Left renal cortex interstitium (tissue), 4 donors: Measurements from ENCODE around the gene NPAS2. TPM values are rescaled to one million over a fixed set of nuclear protein-coding genes. Genes with fewer than 3 reads are reported as not detected.

Experiments used
- DNase-seq, 4 donors: peaks; one replicate each; pipeline ENCODE4 v3.0.0-alpha.2; 2013; ENCODE audit warnings: low read depth in 4 of 4, low spot score in 2 of 4, missing footprints in 1 of 4
- polyA plus RNA-seq, 4 donors: library from polyadenylated mRNA; unstranded; fragments of 120-200 nt; gene quantifications; one replicate each; pipeline ENCODE4 v1.2.1, GENCODE V29; 2013; ENCODE audit not compliant: insufficient read length in 4 of 4

Gene NPAS2
- polyA plus RNA-seq, 4 donors: 8.6 to 21.0 (median 13.2) TPM

- DNase-seq: no peak
Observed at GRCh38 chr2:100960688-100961087, 140.7 kb downstream of the NPAS2 start.

DNA sequence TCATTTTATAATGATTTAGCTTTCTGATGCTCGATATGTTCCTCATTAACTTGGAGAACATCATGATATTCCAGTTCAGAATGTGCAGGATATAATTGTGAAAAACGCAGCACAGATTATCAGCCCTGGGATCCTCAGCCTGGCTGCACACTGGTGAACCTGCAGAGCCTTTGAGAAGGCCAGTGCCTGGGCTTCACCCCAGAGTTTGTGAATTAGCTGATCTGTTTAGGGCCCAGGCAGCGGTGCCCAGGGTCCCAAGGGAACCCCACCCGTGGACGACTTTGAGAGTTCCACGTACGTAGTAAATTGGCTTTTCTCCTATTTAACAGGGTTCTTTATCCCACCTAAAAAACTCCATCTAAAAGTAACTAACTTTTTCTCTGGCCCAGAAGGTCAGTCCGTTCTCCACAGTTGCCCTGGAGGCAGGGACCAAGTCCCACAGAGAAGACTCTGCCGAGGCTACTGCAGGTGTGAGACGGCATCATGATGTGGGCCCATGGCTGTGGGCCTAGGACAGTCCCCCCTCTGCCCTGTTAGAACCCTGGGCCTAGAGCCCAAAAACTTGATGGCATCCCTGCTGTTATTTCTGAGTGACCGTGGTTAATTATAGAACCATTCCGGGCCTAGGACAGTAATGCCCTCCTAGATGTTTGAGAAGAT is 142.6 kb downstream of the NPAS2 start:
- no peak for DNase-seq

DNA sequence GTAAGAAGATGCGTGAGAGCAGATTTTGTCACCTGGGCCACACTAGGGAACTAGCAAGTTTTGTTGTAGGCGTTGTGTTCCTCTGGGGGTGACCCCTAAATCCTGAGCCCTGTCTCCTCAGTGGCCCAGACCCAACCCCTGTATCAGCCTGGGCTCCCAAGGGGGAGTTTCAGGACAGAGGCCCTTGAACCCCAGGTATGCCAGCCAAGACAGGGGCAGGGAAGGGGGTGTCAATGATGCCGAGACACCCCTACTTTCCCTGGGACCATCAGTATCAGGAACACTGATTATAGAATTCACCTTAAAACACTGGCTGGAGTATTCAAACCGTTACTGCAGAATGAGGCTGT is 143.1 kb downstream of the NPAS2 start:
- DNase-seq: no peak

- DNase-seq: no peak
Observed at GRCh38 chr2:100964222-100964621, 144.3 kb downstream of the NPAS2 start.

DNA sequence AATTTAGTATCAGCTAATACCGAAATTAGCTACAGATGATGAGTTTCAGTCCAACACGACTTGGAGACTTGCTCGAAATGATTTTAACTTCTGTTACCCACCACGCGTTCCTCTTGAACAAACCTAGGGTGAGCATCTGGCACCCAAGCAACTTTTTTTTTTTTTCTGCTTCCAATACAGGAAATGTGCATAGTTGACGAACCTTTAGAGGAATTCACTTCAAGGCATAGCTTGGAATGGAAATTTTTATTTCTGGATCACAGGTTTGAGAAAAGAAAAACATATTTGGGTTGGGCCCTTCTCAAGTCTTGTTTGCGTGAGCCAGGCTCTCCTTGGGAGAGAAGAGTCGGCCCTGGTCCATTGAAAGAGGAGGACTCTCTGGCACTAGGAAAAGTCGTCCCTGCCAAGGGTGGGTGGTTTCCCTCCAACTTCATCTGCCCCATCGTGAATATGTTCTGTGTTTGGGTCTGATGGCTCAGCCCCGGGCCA is 144.8 kb downstream of the NPAS2 start:
- DNase-seq: no peak

GRCh38 chr2:100965596-100965995 is 145.7 kb downstream of the NPAS2 start:
- DNase-seq: no peak

- no peak for DNase-seq
Observed at GRCh38 chr2:100967716-100968115, 147.8 kb downstream of the NPAS2 start.

DNA sequence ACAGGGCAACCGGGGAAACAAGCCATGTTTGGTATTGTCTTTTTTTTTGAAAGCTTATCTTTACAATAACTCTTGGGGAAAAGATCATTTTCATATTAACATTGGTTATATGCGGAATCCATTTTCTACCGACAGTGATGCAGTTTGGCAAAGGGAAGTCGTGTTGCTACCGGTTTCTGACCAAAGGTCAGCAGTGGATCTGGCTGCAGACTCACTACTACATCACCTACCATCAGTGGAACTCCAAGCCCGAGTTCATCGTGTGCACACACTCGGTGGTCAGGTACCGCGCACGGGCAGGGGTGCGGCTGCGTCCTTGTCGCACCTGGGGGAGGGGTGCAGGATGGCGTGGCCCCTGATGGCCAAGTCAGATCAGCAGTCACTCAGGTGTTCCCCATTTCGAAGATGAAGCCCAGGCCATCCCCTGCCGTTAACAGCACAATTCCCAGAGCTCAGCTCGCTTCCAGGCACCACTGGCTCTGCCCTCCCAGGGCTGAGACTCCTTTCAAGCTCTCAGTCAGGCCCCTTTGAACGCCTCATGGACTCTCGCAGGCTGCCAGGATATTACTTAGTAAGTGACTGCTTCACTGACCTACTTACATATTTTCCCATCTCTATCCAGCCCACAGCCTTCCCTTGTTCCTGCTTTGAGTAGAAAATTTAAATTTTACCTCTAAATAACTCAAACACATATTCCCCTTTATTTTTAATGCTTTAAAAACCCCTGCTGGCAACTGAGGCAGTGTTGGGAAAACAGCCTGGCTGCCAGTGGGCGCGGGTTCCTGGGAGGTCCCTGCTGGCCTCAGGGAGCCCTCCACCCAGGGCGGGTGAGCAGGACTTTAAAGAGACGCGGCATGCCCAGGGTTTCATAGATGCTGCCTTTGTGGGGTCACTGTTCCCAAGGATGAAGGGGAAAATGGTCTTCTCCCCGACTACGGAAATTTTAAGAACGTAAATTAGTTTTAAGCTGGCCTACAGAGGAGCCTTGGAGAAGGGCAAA is 148.5 kb downstream of the NPAS2 start:
- no peak for DNase-seq

DNA sequence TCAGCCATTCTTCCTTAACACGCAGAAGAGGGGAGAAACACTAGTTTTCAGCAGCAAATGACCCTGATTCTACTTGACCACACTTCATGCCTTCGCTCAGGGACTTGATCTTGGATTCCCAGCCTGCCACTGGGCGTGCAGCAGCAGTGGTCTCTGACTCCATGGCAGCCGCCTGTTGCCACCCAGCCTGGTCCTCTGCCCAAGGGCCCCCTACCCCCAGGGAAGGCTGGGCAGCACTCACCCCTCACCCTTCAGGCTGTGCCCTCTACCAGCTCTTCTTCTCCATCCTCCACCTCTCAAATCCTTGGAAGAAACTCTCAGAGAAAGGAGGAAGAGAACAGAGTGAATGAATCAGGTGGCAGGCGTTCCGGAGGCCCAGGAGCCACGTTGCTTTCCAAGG is 150.1 kb downstream of the NPAS2 start:
- DNase-seq: no peak

DNA sequence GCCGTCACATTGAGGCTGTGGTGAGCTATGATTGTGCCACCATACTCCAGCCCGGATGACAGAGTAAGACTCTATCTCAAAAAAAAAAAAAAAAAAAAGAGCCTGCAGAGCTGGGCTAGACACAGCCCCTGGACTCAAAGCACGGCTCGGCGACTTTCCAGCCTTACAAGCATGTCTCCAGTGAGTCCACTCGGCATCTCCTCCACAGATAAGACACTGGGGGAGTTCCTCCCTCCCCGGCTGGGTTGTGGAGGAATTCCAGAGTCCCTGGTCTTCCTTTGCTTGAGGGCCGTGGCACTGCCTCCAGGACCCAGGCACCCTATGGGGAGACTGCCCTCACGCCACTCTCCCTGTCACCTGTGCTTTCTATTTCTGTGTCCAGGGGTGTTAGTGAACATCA is 151.3 kb downstream of the NPAS2 start:
- DNase-seq: no peak

- DNase-seq: no peak
Observed at GRCh38 chr2:100972452-100972851, 152.5 kb downstream of the NPAS2 start.

DNA sequence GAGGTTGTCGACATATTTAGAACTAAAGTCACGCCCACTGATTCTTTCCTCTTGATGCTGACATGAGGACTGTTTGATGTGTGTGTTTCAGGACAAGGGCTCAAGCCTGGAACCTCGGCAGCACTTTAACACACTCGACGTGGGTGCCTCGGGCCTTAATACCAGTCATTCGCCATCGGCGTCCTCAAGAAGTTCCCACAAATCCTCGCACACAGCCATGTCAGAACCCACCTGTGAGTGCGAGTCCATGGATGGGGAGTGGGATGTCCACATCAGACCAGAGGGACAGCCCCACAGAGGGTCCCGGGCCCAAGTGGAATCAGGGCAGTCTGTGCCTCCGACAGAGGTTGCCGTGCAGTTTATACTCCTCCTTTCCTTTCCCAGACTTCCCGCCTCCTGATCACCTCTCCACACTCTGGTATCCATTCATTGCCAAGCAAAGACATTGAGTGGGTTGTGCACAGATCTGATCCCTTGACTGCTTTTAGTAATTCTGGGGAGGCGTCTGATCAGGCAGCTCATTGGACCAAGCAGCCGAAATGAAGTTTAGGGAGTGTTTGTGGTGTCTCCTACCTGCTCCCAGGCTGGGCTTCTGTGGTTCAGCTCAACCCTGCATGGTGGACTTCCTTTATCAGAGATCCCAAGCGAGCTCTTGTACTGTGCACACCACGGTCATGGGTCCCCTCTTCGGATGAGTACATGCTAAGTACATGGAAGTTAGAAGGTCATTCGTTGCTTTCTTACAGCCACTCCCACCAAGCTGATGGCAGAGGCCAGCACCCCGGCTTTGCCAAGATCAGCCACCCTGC is 155.0 kb downstream of the NPAS2 start:
- DNase-seq: no peak

DNA sequence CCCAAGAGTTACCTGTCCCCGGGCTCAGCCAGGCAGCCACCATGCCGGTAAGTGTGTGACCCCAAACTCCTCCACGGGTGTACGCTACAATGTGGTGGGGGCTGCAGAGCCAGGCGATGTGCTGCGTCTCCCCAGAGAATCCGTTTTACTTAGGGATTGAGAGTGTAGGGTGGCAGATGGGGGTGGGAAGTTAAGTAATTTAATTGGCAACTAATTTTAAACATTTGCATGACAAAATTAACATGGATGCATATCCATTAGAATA is 155.5 kb downstream of the NPAS2 start:
- no peak for DNase-seq

- no peak for DNase-seq
Observed at GRCh38 chr2:100976061-100976460, 156.1 kb downstream of the NPAS2 start.

DNA sequence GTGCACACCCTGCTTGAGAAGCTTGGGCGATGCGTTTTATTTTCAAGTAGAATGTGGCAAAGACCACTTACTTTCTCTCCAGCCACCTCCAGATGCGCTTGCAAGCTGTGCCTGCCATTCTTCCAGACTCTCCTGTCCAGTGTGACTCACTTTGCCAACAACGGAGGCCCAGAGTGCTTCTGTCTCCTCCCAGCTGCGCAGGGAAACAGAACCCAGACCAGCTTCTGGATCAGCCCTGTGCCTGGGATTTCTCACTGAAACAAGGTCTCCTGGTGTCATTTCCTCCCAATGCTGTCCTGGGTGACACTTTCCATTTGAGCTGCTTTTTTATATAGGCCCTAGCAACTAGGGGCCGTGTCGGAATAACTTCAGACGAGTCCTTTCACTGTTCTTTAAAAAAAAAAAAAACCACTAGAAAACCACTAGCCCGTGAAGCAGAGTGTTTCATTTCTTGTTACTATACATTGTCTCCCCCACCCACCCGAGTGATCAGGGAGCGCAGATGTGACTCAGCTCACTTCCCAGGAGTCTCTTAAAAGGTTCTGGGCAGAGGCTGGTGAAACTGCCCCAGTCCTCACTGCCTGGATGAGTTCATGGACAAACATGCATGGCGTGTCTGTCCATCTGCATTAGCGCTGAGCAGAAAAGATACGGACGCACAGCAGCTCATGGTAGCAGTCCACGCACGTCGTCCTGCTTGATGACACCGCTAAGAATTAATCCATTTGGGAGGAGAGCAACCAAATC is 156.9 kb downstream of the NPAS2 start:
- DNase-seq: no peak

GRCh38 chr2:100977511-100977910 is 157.6 kb downstream of the NPAS2 start:
- no peak for DNase-seq

DNA sequence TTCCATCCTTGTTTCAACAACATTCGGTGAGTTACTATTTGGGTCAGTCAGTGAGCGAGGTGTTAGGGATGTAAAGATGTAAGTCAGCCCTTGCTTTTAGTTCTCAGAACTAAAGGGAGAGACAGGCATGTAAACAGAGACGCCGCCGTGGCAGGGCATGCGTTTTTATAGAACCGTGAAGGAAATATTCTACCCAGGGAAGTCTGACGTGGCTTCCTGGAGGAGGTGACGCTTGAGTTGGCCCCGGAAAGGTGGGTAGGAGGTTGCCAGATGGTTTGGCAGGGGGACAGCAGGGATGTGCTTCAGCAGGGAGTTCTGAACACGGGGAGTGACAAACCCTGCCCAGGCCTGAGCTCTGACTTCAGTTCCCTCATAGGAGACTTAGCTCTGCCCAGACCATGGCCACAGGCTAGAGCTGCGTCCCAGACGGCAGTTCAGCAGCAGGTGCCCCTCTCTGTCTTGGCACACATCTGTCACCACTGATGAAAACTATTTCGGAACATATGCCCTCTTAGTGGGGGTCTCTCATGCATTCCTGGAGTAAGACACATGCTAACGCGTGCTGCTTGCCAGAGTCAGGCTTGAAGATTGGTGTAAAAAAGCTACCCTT is 158.7 kb downstream of the NPAS2 start:
- no peak for DNase-seq

DNA sequence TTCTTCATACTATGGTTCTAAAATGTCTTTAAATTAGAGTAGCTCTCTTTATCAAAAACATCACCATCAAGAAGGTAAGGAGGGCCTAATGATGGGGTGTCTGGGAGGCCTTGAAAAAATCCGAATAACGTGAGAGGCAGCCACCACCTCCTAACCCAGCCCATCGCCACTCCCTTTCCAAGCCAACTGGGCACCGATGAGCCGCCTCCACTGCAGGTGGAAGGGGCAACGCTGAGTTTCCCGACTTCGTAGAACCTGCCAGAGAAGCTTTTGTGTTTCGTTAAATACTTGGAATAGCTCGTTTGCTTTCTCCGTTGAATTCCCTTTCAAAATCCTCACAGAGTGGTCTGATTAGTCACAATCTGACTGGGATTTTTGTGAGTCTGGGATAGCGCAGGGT is 160.1 kb downstream of the NPAS2 start:
- no peak for DNase-seq

DNA sequence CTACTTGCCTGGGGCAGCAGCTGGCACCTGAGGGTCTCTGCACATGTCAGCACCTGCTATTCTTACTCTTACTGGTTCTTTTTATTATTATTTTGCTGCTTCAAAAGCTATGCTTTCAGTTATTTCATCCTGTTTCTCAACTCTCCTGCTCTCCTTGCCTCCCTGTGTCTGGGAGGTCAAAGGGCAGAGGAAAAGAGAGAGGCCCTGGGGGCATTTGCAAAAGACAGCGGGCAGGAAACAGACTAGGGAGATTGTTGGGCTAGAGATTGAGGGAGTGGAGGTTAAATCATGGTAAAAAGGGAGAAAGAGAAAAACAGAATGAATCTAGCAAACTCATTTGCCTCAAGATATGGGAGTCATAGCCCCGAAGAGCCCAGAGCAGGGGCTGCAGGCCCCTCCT is 161.1 kb downstream of the NPAS2 start:
- no peak for DNase-seq

- no peak for DNase-seq
Observed at GRCh38 chr2:100982431-100982861, 162.5 kb downstream of the NPAS2 start.
